ENCODE results near the gene HEPN1. TPM values are rescaled to one million over a fixed set of nuclear protein-coding genes. Genes with fewer than 3 reads are reported as not detected.

The HEPN1 gene
- polyA plus RNA-seq (2013, experiment 1 of 2): not detected
- not detected for polyA plus RNA-seq (2013, experiment 2 of 2)

GRCh38 chr11:124918950-124919349 lies at the start of gene HEPN1:
Gene HEPN1 (plus strand): TSS chr11:124919250.
- no peak within 1 kb of the TSS for H3K9ac ChIP-seq (ENCODE audit: low read depth, low read length, poor library complexity)
- no peak within 1 kb of the TSS for H3K23ac ChIP-seq (ENCODE audit: low read depth, low read length, poor library complexity)
- no peak within 1 kb of the TSS for H3K4me3 ChIP-seq (ENCODE audit: low read length in 2 of 2)
- 100% methylated on average over 2 of the region's 3 CpGs for WGBS, 2 donors (ENCODE audit: extremely low coverage in 2 of 2, insufficient read length in 2 of 2, insufficient replicate concordance in 1 of 2)
- no peak within 1 kb of the TSS for H3K18ac ChIP-seq (ENCODE audit: low read length)
- H4K8ac ChIP-seq (ENCODE audit: low read depth, low read length): no peak within 1 kb of the TSS
- H2BK15ac ChIP-seq (ENCODE audit: low read length): no peak within 1 kb of the TSS
- no peak within 1 kb of the TSS for H3K4me2 ChIP-seq (ENCODE audit: insufficient read depth, low read length, poor library complexity, severe bottlenecking)
- H3K14ac ChIP-seq (ENCODE audit: low read length): no peak within 1 kb of the TSS
- no peak within 1 kb of the TSS for H4K91ac ChIP-seq (ENCODE audit: low read depth, low read length, poor library complexity)
- no peak within 1 kb of the TSS for H3K27ac ChIP-seq (replicated peaks; ENCODE audit: low read length)
- no peak within 1 kb of the TSS for H3K4ac ChIP-seq (ENCODE audit: low read length)
- no peak within 1 kb of the TSS for H2BK12ac ChIP-seq (ENCODE audit: low read length)
- H3K4me1 ChIP-seq (ENCODE audit: control insufficient read depth in 2 of 2, insufficient read depth in 1 of 2, low read depth in 1 of 2, low read length in 2 of 2): peaks cover 0 to 6% of the 10 kb centered on the region in 2 donors
- no peaks in the 10 kb centered on the region for H3K79me1 ChIP-seq (ENCODE audit: low read depth, low read length)
- H2BK120ac ChIP-seq (ENCODE audit: low read depth, low read length): no peak within 1 kb of the TSS
- peaks cover 4 to 16% of the 10 kb centered on the region in 2 donors for H3K9me3 ChIP-seq (replicated peaks in 1 of 2; ENCODE audit: control insufficient read depth in 2 of 2, insufficient read depth in 1 of 2, low read depth in 1 of 2, low read length in 2 of 2)
- no peak within 1 kb of the TSS for H2BK5ac ChIP-seq (ENCODE audit: low read length)
- no peak within 1 kb of the TSS for H2AK5ac ChIP-seq (ENCODE audit: low read depth, low read length)
- no peak within 1 kb of the TSS for H2AFZ ChIP-seq (ENCODE audit: low read length)
- H3K36me3 ChIP-seq (replicated peaks in 1 of 2; ENCODE audit: control insufficient read depth in 2 of 2, insufficient read depth in 2 of 2, low read length in 2 of 2): no peaks in the 10 kb centered on the region
- H3K27me3 ChIP-seq (ENCODE audit: control insufficient read depth in 3 of 3, insufficient read depth in 3 of 3, low read depth in 1 of 3, low read length in 3 of 3): peaks cover 0 to 64% (median 9%) of the 10 kb centered on the region in 3 experiments
- DNase-seq (ENCODE audit: low spot score): no peak

- no peak overlapping the region for H2BK15ac ChIP-seq (ENCODE audit: low read length)
- no peak overlapping the region for H3K4me2 ChIP-seq (ENCODE audit: insufficient read depth, low read length, poor library complexity, severe bottlenecking)
- H2BK5ac ChIP-seq (ENCODE audit: low read length): no peak overlapping the region
- H3K27me3 ChIP-seq (ENCODE audit: control insufficient read depth in 3 of 3, insufficient read depth in 3 of 3, low read depth in 1 of 3, low read length in 3 of 3): peaks cover 44 to 99% (median 80%) of the 10 kb centered on the region in 3 experiments
- H3K9me3 ChIP-seq (replicated peaks in 1 of 2; ENCODE audit: control insufficient read depth in 2 of 2, insufficient read depth in 1 of 2, low read depth in 1 of 2, low read length in 2 of 2): peaks cover 0 to 5% of the 10 kb centered on the region in 2 donors
- H3K79me1 ChIP-seq (ENCODE audit: low read depth, low read length): no peaks in the 10 kb centered on the region
- no peak overlapping the region for H2BK12ac ChIP-seq (ENCODE audit: low read length)
- H3K36me3 ChIP-seq (replicated peaks in 1 of 2; ENCODE audit: control insufficient read depth in 2 of 2, insufficient read depth in 2 of 2, low read length in 2 of 2): no peaks in the 10 kb centered on the region
- H4K91ac ChIP-seq (ENCODE audit: low read depth, low read length, poor library complexity): no peak overlapping the region
- no peak overlapping the region for H3K4me3 ChIP-seq (ENCODE audit: low read length in 2 of 2)
- H2AFZ ChIP-seq (ENCODE audit: low read length): no peak overlapping the region
- no peak for DNase-seq (ENCODE audit: low spot score)
- H2AK5ac ChIP-seq (ENCODE audit: low read depth, low read length): peak overlapping the region; percentile 11
- no CpG with 5 or more reads among the region's 16 CpGs for WGBS, 2 donors (ENCODE audit: extremely low coverage in 2 of 2, insufficient read length in 2 of 2, insufficient replicate concordance in 1 of 2)
- H3K14ac ChIP-seq (ENCODE audit: low read length): no peak overlapping the region
- H3K9ac ChIP-seq (ENCODE audit: low read depth, low read length, poor library complexity): no peak overlapping the region
- peaks cover 10 to 15% of the 10 kb centered on the region in 2 donors for H3K4me1 ChIP-seq (ENCODE audit: control insufficient read depth in 2 of 2, insufficient read depth in 1 of 2, low read depth in 1 of 2, low read length in 2 of 2)
- no peak overlapping the region for H3K27ac ChIP-seq (replicated peaks; ENCODE audit: low read length)
- H3K4ac ChIP-seq (ENCODE audit: low read length): no peak overlapping the region
- H2BK120ac ChIP-seq (ENCODE audit: low read depth, low read length): no peak overlapping the region
- H3K23ac ChIP-seq (ENCODE audit: low read depth, low read length, poor library complexity): no peak overlapping the region
- H4K8ac ChIP-seq (ENCODE audit: low read depth, low read length): no peak overlapping the region
- H3K18ac ChIP-seq (ENCODE audit: low read length): no peak overlapping the region
These were observed 49.7 kb upstream of the HEPN1 start for GRCh38 chr11:124869331-124869730.

GRCh38 chr11:124869856-124870387 lies 49.1 kb upstream of the HEPN1 start:
- H3K36me3 ChIP-seq (replicated peaks in 1 of 2; ENCODE audit: control insufficient read depth in 2 of 2, insufficient read depth in 2 of 2, low read length in 2 of 2): no peaks in the 10 kb centered on the region
- no peak overlapping the region for H2BK15ac ChIP-seq (ENCODE audit: low read length)
- WGBS, 2 donors (ENCODE audit: extremely low coverage in 2 of 2, insufficient read length in 2 of 2, insufficient replicate concordance in 1 of 2): no CpG with 5 or more reads among the region's 14 CpGs
- peaks cover 40 to 99% (median 77%) of the 10 kb centered on the region in 3 experiments for H3K27me3 ChIP-seq (ENCODE audit: control insufficient read depth in 3 of 3, insufficient read depth in 3 of 3, low read depth in 1 of 3, low read length in 3 of 3)
- no peak overlapping the region for H3K4me2 ChIP-seq (ENCODE audit: insufficient read depth, low read length, poor library complexity, severe bottlenecking)
- no peak for DNase-seq (ENCODE audit: low spot score)
- peak overlapping the region; percentile 16 for H3K18ac ChIP-seq (ENCODE audit: low read length)
- H3K27ac ChIP-seq (replicated peaks; ENCODE audit: low read length): no peak overlapping the region
- H3K79me1 ChIP-seq (ENCODE audit: low read depth, low read length): no peaks in the 10 kb centered on the region
- peaks cover 10 to 13% of the 10 kb centered on the region in 2 donors for H3K4me1 ChIP-seq (ENCODE audit: control insufficient read depth in 2 of 2, insufficient read depth in 1 of 2, low read depth in 1 of 2, low read length in 2 of 2)
- peaks cover 0 to 5% of the 10 kb centered on the region in 2 donors for H3K9me3 ChIP-seq (replicated peaks in 1 of 2; ENCODE audit: control insufficient read depth in 2 of 2, insufficient read depth in 1 of 2, low read depth in 1 of 2, low read length in 2 of 2)
- H3K9ac ChIP-seq (ENCODE audit: low read depth, low read length, poor library complexity): peak overlapping the region; percentile 25
- H3K4ac ChIP-seq (ENCODE audit: low read length): no peak overlapping the region
- peak overlapping the region; percentile 65 for H3K23ac ChIP-seq (ENCODE audit: low read depth, low read length, poor library complexity)
- peak overlapping the region; percentile 26 for H2BK5ac ChIP-seq (ENCODE audit: low read length)
- no peak overlapping the region for H3K4me3 ChIP-seq (ENCODE audit: low read length in 2 of 2)
- no peak overlapping the region for H4K91ac ChIP-seq (ENCODE audit: low read depth, low read length, poor library complexity)
- no peak overlapping the region for H2BK12ac ChIP-seq (ENCODE audit: low read length)
- no peak overlapping the region for H2AFZ ChIP-seq (ENCODE audit: low read length)
- no peak overlapping the region for H3K14ac ChIP-seq (ENCODE audit: low read length)
- H4K8ac ChIP-seq (ENCODE audit: low read depth, low read length): no peak overlapping the region
- H2BK120ac ChIP-seq (ENCODE audit: low read depth, low read length): no peak overlapping the region
- H2AK5ac ChIP-seq (ENCODE audit: low read depth, low read length): peak overlapping the region; percentile 71

- no peaks in the 10 kb centered on the region for H3K36me3 ChIP-seq (replicated peaks in 1 of 2; ENCODE audit: control insufficient read depth in 2 of 2, insufficient read depth in 2 of 2, low read length in 2 of 2)
- H3K4ac ChIP-seq (ENCODE audit: low read length): no peak overlapping the region
- WGBS, 2 donors (ENCODE audit: extremely low coverage in 2 of 2, insufficient read length in 2 of 2, insufficient replicate concordance in 1 of 2): no CpG with 5 or more reads among the region's 7 CpGs
- no peak overlapping the region for H3K14ac ChIP-seq (ENCODE audit: low read length)
- DNase-seq (ENCODE audit: low spot score): no peak
- peaks cover 9 to 13% of the 10 kb centered on the region in 2 donors for H3K4me1 ChIP-seq (ENCODE audit: control insufficient read depth in 2 of 2, insufficient read depth in 1 of 2, low read depth in 1 of 2, low read length in 2 of 2)
- H3K27me3 ChIP-seq (ENCODE audit: control insufficient read depth in 3 of 3, insufficient read depth in 3 of 3, low read depth in 1 of 3, low read length in 3 of 3): peaks cover 36 to 99% (median 77%) of the 10 kb centered on the region in 3 experiments
- no peak overlapping the region for H3K27ac ChIP-seq (replicated peaks; ENCODE audit: low read length)
- H4K91ac ChIP-seq (ENCODE audit: low read depth, low read length, poor library complexity): no peak overlapping the region
- peak overlapping the region; percentile 71 for H2AK5ac ChIP-seq (ENCODE audit: low read depth, low read length)
- no peak overlapping the region for H3K4me2 ChIP-seq (ENCODE audit: insufficient read depth, low read length, poor library complexity, severe bottlenecking)
- H3K9me3 ChIP-seq (replicated peaks in 1 of 2; ENCODE audit: control insufficient read depth in 2 of 2, insufficient read depth in 1 of 2, low read depth in 1 of 2, low read length in 2 of 2): peaks cover 0 to 5% of the 10 kb centered on the region in 2 donors
- H3K79me1 ChIP-seq (ENCODE audit: low read depth, low read length): peaks cover 1% of the 10 kb centered on the region
- H3K4me3 ChIP-seq (ENCODE audit: low read length in 2 of 2): no peak overlapping the region
- H2BK120ac ChIP-seq (ENCODE audit: low read depth, low read length): no peak overlapping the region
- no peak overlapping the region for H2BK12ac ChIP-seq (ENCODE audit: low read length)
- no peak overlapping the region for H4K8ac ChIP-seq (ENCODE audit: low read depth, low read length)
- H2BK15ac ChIP-seq (ENCODE audit: low read length): no peak overlapping the region
- H3K18ac ChIP-seq (ENCODE audit: low read length): peak overlapping the region; percentile 1
- no peak overlapping the region for H3K23ac ChIP-seq (ENCODE audit: low read depth, low read length, poor library complexity)
- peak overlapping the region; percentile 26 for H2BK5ac ChIP-seq (ENCODE audit: low read length)
- no peak overlapping the region for H2AFZ ChIP-seq (ENCODE audit: low read length)
- H3K9ac ChIP-seq (ENCODE audit: low read depth, low read length, poor library complexity): peak overlapping the region; percentile 25
These were observed 48.6 kb upstream of the HEPN1 start for GRCh38 chr11:124870430-124870829.
